GM18502 (cell line): Measurements from ENCODE around the gene TMEM44.
"Not testable (repeated sequence)": the region's sequence is repeated elsewhere in the genome, so short reads cannot be mapped to it uniquely, and the experiment has no call there.

Experiments used
- ATAC-seq: cut with Tn5 transposase; IDR thresholded peaks from one replicate; pipeline ENCODE4 v1.9.1; 2021; ENCODE audit warnings: mild to moderate bottlenecking; ENCODE audit not compliant: unreplicated experiment, poor library complexity

TMEM44 gene

GRCh38 chr3:194561306-194561974 lies 71.8 kb downstream of the TMEM44 start:
- ATAC-seq: no peak

- no peak for ATAC-seq
Measured at GRCh38 chr3:194560047-194560446, 73.2 kb downstream of the TMEM44 start.

GRCh38 chr3:194559530-194559929 lies 73.7 kb downstream of the TMEM44 start:
- no peak for ATAC-seq

GRCh38 chr3:194556086-194557056 lies 76.8 kb downstream of the TMEM44 start:
- peak; percentile 46 for ATAC-seq

GRCh38 chr3:194555175-194556062 lies 77.8 kb downstream of the TMEM44 start:
- no peak for ATAC-seq

- no peak for ATAC-seq
Measured at GRCh38 chr3:194554473-194555123, 78.6 kb downstream of the TMEM44 start.

- no peak for ATAC-seq
Measured at GRCh38 chr3:194552327-194552949, 80.8 kb downstream of the TMEM44 start.

- no peak for ATAC-seq
Measured at GRCh38 chr3:194549853-194550252, 83.4 kb downstream of the TMEM44 start.

- ATAC-seq: no peak
Measured at GRCh38 chr3:194548346-194549321, 84.6 kb downstream of the TMEM44 start.

- ATAC-seq: no peak
Measured at GRCh38 chr3:194547042-194547441, 86.2 kb downstream of the TMEM44 start.

GRCh38 chr3:194545538-194545937 lies 87.7 kb downstream of the TMEM44 start:
- ATAC-seq: not testable (repeated sequence)

- no peak for ATAC-seq
Measured at GRCh38 chr3:194543550-194543949, 89.7 kb downstream of the TMEM44 start.

GRCh38 chr3:194541483-194541882 lies 91.7 kb downstream of the TMEM44 start:
- ATAC-seq: no peak

GRCh38 chr3:194540274-194540905 lies 92.8 kb downstream of the TMEM44 start:
- no peak for ATAC-seq

- ATAC-seq: no peak
Measured at GRCh38 chr3:194539498-194539897, 93.7 kb downstream of the TMEM44 start.

GRCh38 chr3:194537732-194538247 lies 95.4 kb downstream of the TMEM44 start:
- no peak for ATAC-seq
